Lower leg skin (tissue), 4 donors: ENCODE results near the gene KNSTRN. TPM values are rescaled to one million over a fixed set of nuclear protein-coding genes. Genes with fewer than 3 reads are reported as not detected.

Experiments
- DNase-seq, 2 donors: peaks; one replicate each; pipeline ENCODE4 v3.0.0-alpha.2; 2019; ENCODE audit warnings: low spot score in 2 of 2
- H3K4me3 ChIP-seq: fragments of 200-600 bp; sonication (generic); 2 replicates; pipeline ENCODE4 v1.5.1; 2017; ENCODE audit warnings: mild to moderate bottlenecking, low read depth; ENCODE audit not compliant: poor library complexity, severe bottlenecking
- POLR2A ChIP-seq, 2 donors: fragments of 450-650 bp; IDR thresholded peaks; one replicate each; pipeline ENCODE4 v1.6.1; 2016 to 2017; ENCODE audit warnings: antibody characterized with exemption in 2 of 2, mild to moderate bottlenecking in 1 of 2, moderate library complexity in 1 of 2
- WGBS, 2 donors: methylation state at CpG; one replicate each; pipeline ENCODE4 v1.1.5; 2018; 5-methylcytosine and 5-hydroxymethylcytosine counted together
- intact Hi-C: fragments of 100-400 bp; cut with DNase I; formaldehyde crosslinking; loops from one replicate; pipeline ENCODE4 v1.15.0; 2023; ENCODE audit warnings: low total_unique reads
- total RNA-seq, 4 donors: library from RNA; depleted of rRNA; stranded (reverse); fragments of >200 nt; gene quantifications; one replicate each; pipeline ENCODE4 v1.1.0, GENCODE V29; 2016
- TF ChIP-seq, protein P1 (sequence below), 3 donors: fragments of 450-650 bp; IDR thresholded peaks; one replicate each; pipeline ENCODE4 v1.5.1; 2016; ENCODE audit warnings: antibody characterized with exemption in 3 of 3, mild to moderate bottlenecking in 3 of 3, moderate library complexity in 2 of 3

The KNSTRN gene
- total RNA-seq, 4 donors from 2014 or later = 7.6 to 24.8 (median 13.1) TPM

GRCh38 chr15:40436116-40436891 is 53.8 kb downstream of the KNSTRN start:
- peak in 1 of 2 donors; percentile 83 for DNase-seq
- H3K4me3 ChIP-seq = no peak overlapping the region
- 0 to 4% methylated on average over 12 to 37 of the region's 39 CpGs for WGBS, 2 donors
- no peak for TF ChIP-seq POLR2A (IDR thresholded peaks at IDR 0.05)
- TF ChIP-seq, protein P1, sequence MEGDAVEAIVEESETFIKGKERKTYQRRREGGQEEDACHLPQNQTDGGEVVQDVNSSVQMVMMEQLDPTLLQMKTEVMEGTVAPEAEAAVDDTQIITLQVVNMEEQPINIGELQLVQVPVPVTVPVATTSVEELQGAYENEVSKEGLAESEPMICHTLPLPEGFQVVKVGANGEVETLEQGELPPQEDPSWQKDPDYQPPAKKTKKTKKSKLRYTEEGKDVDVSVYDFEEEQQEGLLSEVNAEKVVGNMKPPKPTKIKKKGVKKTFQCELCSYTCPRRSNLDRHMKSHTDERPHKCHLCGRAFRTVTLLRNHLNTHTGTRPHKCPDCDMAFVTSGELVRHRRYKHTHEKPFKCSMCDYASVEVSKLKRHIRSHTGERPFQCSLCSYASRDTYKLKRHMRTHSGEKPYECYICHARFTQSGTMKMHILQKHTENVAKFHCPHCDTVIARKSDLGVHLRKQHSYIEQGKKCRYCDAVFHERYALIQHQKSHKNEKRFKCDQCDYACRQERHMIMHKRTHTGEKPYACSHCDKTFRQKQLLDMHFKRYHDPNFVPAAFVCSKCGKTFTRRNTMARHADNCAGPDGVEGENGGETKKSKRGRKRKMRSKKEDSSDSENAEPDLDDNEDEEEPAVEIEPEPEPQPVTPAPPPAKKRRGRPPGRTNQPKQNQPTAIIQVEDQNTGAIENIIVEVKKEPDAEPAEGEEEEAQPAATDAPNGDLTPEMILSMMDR (IDR thresholded peaks at IDR 0.05) = no peak
- intact Hi-C loops = no loop called here

DNA sequence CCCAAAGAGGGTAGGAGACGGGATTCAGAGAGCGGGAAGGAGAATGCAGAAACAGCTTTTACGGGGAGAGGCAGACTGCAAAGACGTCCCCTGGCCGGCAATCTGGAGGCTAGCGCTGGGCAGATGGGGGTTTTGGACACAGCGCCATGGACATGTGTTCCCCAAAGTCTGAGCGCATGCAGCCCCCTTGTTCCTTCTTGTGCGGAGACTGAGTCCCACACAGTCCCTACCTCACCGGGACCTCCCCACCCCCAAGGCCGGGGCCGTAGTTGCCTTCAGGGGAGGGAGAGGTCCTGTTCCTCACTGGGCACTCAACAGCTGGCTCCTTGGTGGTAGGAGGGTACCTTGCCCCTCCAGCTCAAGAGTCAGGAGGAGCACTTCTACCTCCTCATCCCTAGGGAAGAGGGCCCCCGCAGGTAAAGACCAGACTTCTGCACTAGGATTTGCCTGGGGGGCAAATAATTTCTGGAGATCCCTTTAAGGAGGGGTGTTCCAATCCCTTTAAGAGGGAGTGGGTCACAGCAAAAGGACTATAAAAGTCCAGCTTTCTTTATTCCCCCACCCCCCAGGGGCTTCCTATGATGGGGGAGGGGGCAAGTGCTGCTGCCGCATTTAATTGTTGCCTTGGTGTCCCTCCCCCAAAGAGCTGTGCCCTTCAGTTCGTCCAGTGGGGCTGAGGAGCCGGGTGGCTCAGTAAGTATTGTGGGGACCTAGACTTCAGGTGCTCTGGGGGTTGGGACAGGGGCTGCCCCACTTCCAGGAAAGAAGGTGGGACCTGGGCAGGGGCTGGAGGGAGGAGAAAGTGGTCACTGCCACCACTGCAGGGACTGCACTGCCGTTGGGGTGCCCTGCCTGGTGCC is 54.6 kb downstream of the KNSTRN start:
- no peak for DNase-seq
- intact Hi-C loops = no loop called here
- H3K4me3 ChIP-seq = no peak overlapping the region
- WGBS, 2 donors = 8 to 9% methylated on average over 16 to 17 of the region's 17 CpGs
- TF ChIP-seq POLR2A (IDR thresholded peaks at IDR 0.05) = no peak
- TF ChIP-seq, protein P1 (IDR thresholded peaks at IDR 0.05) = no peak

GRCh38 chr15:40437752-40438687 is 55.5 kb downstream of the KNSTRN start:
- 49 to 51% methylated on average over 21 of the region's 21 CpGs for WGBS, 2 donors
- TF ChIP-seq, protein P1 (IDR thresholded peaks at IDR 0.05) = no peak
- no peak for TF ChIP-seq POLR2A (IDR thresholded peaks at IDR 0.05)
- intact Hi-C loops = no loop called here
- no peak overlapping the region for H3K4me3 ChIP-seq
- DNase-seq = no peak

GRCh38 chr15:40438712-40439111 is 56.2 kb downstream of the KNSTRN start:
- no peak overlapping the region for H3K4me3 ChIP-seq
- intact Hi-C loops = no loop called here
- TF ChIP-seq, protein P1 (IDR thresholded peaks at IDR 0.05) = no peak
- no peak for TF ChIP-seq POLR2A (IDR thresholded peaks at IDR 0.05)
- 73 to 77% methylated on average over 12 of the region's 12 CpGs for whole genome bisulfite sequencing, 2 donors
- DNase-seq = peak in 1 of 2 donors; percentile 85

GRCh38 chr15:40439461-40439959 is 57.0 kb downstream of the KNSTRN start:
- 12 to 15% methylated on average over 14 to 15 of the region's 15 CpGs for WGBS, 2 donors
- no peak for DNase-seq
- no peak overlapping the region for H3K4me3 ChIP-seq
- TF ChIP-seq, protein P1 (IDR thresholded peaks at IDR 0.05) = no peak
- no peak for TF ChIP-seq POLR2A (IDR thresholded peaks at IDR 0.05)
- intact Hi-C loops = no loop called here
